Breast epithelium (tissue), 4 donors: ENCODE data around the gene ZP3. TPM values are rescaled to one million over a fixed set of nuclear protein-coding genes. Genes with fewer than 3 reads are reported as not detected.
"Not testable (repeated sequence)": the region's sequence is repeated elsewhere in the genome, so short reads cannot be mapped to it uniquely, and the experiment has no call there.

Experiments
- DNase-seq, 2 donors: peaks; one replicate each; pipeline ENCODE4 v3.0.0-alpha.2; 2019; ENCODE audit warnings: low spot score in 2 of 2
- H3K27ac ChIP-seq, 2 donors: fragments of 200-600 bp; sonication (generic) in 1 of 2; one replicate each; pipeline ENCODE4 v1.5.1; 2016 to 2019; ENCODE audit warnings: mild to moderate bottlenecking in 1 of 2
- H3K27me3 ChIP-seq, 2 donors: fragments of 200-600 bp; sonication (generic) in 1 of 2; one replicate each; pipeline versions ENCODE4 v1.5.1 to v1.6.0; 2017 to 2019; ENCODE audit warnings: control low read depth in 1 of 2, mild to moderate bottlenecking in 1 of 2
- H3K36me3 ChIP-seq: fragments of 200-600 bp; one replicate; pipeline ENCODE4 v1.5.1; 2019
- H3K4me1 ChIP-seq, 2 donors: fragments of 200-600 bp; sonication (generic); one replicate each; pipeline ENCODE4 v1.5.1; 2016 to 2019; ENCODE audit warnings: control low read depth in 1 of 2
- H3K4me3 ChIP-seq, 3 donors: fragments of 200-600 bp; sonication (generic); 1 replicate in 2 of 3; 2 replicates in 1 of 3; pipeline ENCODE4 v1.5.1; 2016 to 2019; ENCODE audit warnings: mild to moderate bottlenecking in 3 of 3, moderate library complexity in 2 of 3
- H3K9me3 ChIP-seq, 2 donors: fragments of 200-600 bp; sonication (generic) in 1 of 2; one replicate each; pipeline ENCODE4 v1.5.1; 2016 to 2019; ENCODE audit warnings: control low read depth in 1 of 2
- CTCF ChIP-seq, 3 donors: fragments of 450-650 bp; IDR thresholded peaks; one replicate each; pipeline ENCODE4 v1.5.1; 2016 to 2017; ENCODE audit warnings: antibody characterized with exemption in 3 of 3, mild to moderate bottlenecking in 3 of 3, moderate library complexity in 3 of 3
- POLR2A ChIP-seq: fragments of 450-650 bp; IDR thresholded peaks from one replicate; pipeline ENCODE4 v1.6.1; 2016; ENCODE audit warnings: antibody characterized with exemption, mild to moderate bottlenecking, moderate library complexity
- POLR2AphosphoS5 ChIP-seq, 3 donors: sonication (generic); formaldehyde crosslinking; IDR thresholded peaks; one replicate each; pipeline ENCODE4 v1.6.1; 2017; ENCODE audit warnings: antibody characterized with exemption in 3 of 3
- intact Hi-C: fragments of 100-400 bp; cut with DNase I; formaldehyde crosslinking; loops from one replicate; pipeline ENCODE4 v1.15.1; 2023; ENCODE audit warnings: low total_unique reads
- total RNA-seq, 3 donors: library from RNA; depleted of rRNA; stranded (reverse); fragments of >200 nt; gene quantifications; one replicate each; pipeline ENCODE4 v1.1.0, GENCODE V29; 2016

ZP3 gene
- total RNA-seq, 3 donors from 2014 or later, result 1.4 to 2.9 (median 2.0) TPM

DNA sequence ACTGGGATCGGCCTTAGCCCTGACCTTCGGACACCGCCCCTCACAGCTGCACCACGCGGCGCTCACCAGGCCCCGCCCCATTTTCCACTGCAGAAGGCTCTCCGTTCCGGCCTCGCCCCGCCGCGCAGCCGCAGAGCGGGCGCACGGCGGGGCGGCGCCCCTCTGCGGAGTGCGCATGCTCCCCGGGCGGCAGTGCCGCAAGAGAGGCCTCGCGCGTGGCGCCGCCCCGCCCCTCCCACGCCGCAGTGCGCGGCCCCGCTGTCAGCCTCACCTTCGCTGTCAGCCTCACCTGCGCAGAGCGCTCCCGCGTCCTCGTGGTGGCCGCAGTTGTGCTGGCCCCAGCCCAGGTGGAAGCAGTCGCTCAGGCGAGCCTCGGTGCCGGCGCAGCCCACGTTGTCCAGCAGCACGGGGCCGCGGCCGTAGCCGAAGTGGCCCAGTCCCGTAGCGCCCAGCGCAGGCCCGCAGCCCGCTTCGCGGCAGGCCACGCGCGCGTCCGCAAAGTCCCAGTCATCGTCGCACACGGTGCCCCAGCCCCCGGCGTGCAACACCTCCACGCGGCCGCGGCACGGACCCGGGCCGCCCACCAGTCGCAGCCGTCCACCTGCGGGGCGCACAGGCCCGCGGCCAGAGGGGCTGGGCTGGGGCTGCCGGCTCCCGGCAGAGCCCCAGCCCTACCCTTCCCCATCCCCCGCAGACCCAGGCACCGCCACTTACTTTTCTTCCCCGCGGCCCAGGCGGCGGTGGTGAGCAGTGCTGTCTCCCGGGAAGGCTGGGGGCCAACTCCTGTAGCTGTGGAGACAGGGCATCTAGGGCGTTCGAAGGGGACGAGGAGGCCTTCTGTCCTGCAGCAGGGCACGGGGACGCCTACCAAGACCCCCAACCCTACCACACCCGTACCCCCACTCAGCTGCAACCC lies 31.4 kb upstream of the ZP3 start:
- Histone ChIP-seq H3K27ac (peak overlapping the region; percentile 83 to 89), H3K36me3 (no peaks in the 10 kb centered on the region), H3K9me3 (no peaks in the 10 kb centered on the region), H3K4me1 (no peaks in the 10 kb centered on the region), H3K4me3 (peak overlapping the region; percentile 58 to 86 (median 75)), H3K27me3 (no peaks in the 10 kb centered on the region)
- intact Hi-C loops, result no loop called here
- peak; percentile 82 to 91 for DNase-seq
- TF ChIP-seq CTCF (IDR thresholded peaks at IDR 0.05) (no peak), POLR2A (peak; percentile 44), POLR2AphosphoS5 (IDR thresholded peaks at IDR 0.05) (peak; percentile 73 to 86 (median 81))

- intact Hi-C loops, result no loop called here
Measured at GRCh38 chr7:76394957-76395356, 29.8 kb upstream of the ZP3 start.

DNA sequence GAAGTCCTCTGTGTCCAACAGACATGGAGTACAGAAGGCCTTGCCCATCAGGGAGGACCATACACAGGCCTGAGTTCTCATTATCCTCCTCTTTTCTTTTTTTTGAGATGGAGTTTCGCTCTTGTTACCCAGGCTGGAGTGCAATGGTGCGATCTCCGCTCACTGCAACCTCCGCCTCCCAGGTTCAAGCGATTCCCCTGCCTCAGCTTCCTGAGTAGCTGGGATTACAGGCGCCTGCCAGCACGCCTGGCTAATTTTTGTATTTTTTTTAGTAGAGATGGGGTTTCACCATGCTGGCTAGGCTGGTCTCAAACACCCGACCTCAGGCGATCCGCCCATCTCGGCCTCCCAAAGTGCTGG lies 29.2 kb upstream of the ZP3 start:
- intact Hi-C loops, H3K36me3 ChIP-seq, H3K4me1 ChIP-seq, DNase-seq, H3K9me3 ChIP-seq, H3K27me3 ChIP-seq, H3K4me3 ChIP-seq: not testable (repeated sequence)
- H3K27ac ChIP-seq, result peak overlapping the region in 1 of 2 donors; percentile 54

More at GRCh38 chr7:76394957-76395356, 29.8 kb upstream of the ZP3 start:
- Histone ChIP-seq H3K27ac (peak overlapping the region in 1 of 2 donors; percentile 54), H3K4me3 (no peak overlapping the region), H3K27me3 (no peaks in the 10 kb centered on the region), H3K9me3 (no peaks in the 10 kb centered on the region), H3K36me3 (no peaks in the 10 kb centered on the region), H3K4me1 (no peaks in the 10 kb centered on the region)
- DNase-seq, result no peak
- TF ChIP-seq CTCF (IDR thresholded peaks at IDR 0.05) (no peak), POLR2A (no peak)

- Histone ChIP-seq H3K27me3 (no peaks in the 10 kb centered on the region), H3K4me1 (no peaks in the 10 kb centered on the region), H3K27ac (no peak overlapping the region), H3K36me3 (no peaks in the 10 kb centered on the region), H3K4me3 (no peak overlapping the region), H3K9me3 (no peaks in the 10 kb centered on the region)
- TF ChIP-seq CTCF (IDR thresholded peaks at IDR 0.05) (no peak), POLR2AphosphoS5 (IDR thresholded peaks at IDR 0.05) (no peak)
- intact Hi-C loops, result no loop called here
- DNase-seq, result no peak
Measured at GRCh38 chr7:76395965-76396726, 28.6 kb upstream of the ZP3 start.

- Histone ChIP-seq H3K4me1 (no peaks in the 10 kb centered on the region), H3K27me3 (no peaks in the 10 kb centered on the region), H3K27ac (no peak overlapping the region), H3K4me3 (peak overlapping the region in 2 of 3 donors; percentile 63 to 78), H3K36me3 (no peaks in the 10 kb centered on the region), H3K9me3 (no peaks in the 10 kb centered on the region)
- intact Hi-C loops, result no loop called here
- no peak for DNase-seq
- no peak for TF ChIP-seq POLR2AphosphoS5 (IDR thresholded peaks at IDR 0.05)
- TF ChIP-seq POLR2A, result no peak
- no peak for TF ChIP-seq CTCF (IDR thresholded peaks at IDR 0.05)
Measured at GRCh38 chr7:76396864-76397263, 27.9 kb upstream of the ZP3 start.
